IPS-15b (cell line): Measurements from ENCODE around the gene SGCA.

Source experiments
- H3K27me3 ChIP-seq: one replicate; pipeline ENCODE4 v1.6.1; 2013; ENCODE audit warnings: low read length; ENCODE audit not compliant: control insufficient read depth, insufficient read depth
- H3K36me3 ChIP-seq: one replicate; pipeline ENCODE4 v1.6.1; 2013; ENCODE audit warnings: low read length; ENCODE audit not compliant: control insufficient read depth, insufficient read depth
- H3K4me1 ChIP-seq: one replicate; pipeline ENCODE4 v1.6.1; 2013; ENCODE audit warnings: mild to moderate bottlenecking, low read length; ENCODE audit not compliant: control insufficient read depth, insufficient read depth
- H3K4me3 ChIP-seq: one replicate; pipeline ENCODE4 v1.5.1; 2013; ENCODE audit warnings: low read depth, low read length
- H3K9ac ChIP-seq: one replicate; pipeline ENCODE4 v1.6.1; 2013; ENCODE audit warnings: low read depth, mild to moderate bottlenecking, low read length
- H3K9me3 ChIP-seq: one replicate; pipeline ENCODE4 v1.6.1; 2013; ENCODE audit warnings: mild to moderate bottlenecking, low read length; ENCODE audit not compliant: control insufficient read depth, insufficient read depth

SGCA gene

DNA sequence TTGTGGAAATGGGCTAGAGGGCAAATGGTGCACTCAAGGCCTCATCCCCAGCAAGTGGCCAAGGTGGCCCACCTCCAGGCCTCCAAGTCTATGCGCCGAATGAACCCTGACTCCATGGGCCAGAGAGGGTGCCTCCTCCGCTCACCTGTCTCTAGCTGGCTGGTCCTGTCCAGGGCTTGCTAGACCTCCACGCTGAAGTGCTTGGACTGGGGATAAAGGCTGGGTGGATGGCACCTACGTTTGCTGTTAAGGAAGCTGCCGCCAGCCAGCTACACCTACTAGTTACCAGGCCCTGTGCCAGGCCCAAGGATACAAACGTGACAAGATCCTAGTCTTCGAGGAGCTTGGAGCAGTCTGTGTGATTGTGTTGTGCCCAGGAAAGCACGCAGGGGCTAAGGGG, 739 bp upstream of the SGCA start:
- H3K27me3 ChIP-seq = peaks cover 18% of the 10 kb centered on the region
- peaks cover 3% of the 10 kb centered on the region for H3K4me1 ChIP-seq
- no peaks in the 10 kb centered on the region for H3K36me3 ChIP-seq
- H3K9me3 ChIP-seq = no peaks in the 10 kb centered on the region
- no peak overlapping the region for H3K4me3 ChIP-seq
- peak overlapping the region; percentile 24 for H3K9ac ChIP-seq

DNA sequence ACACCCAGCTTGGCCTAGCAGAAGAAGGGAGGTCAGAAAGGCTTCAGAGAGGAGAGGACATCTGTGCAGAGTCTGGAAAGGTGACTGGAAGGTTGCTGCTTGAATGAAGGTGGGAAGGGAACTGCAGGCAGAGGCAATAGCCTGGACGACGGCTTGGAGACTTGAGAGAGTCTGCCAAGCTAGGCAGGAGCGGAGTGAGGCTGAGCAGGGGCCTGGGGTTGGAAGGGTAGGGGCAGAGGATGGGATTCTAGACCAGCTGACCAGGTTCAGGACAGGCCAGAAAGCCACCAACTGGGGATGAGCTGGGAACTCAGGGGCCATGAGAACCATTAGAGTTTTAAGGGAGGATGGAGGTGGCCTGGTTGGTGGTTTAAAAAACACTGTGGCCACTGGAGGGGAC, 339 bp upstream of the SGCA start:
- Histone ChIP-seq H3K9me3 (no peaks in the 10 kb centered on the region), H3K36me3 (no peaks in the 10 kb centered on the region), H3K4me1 (peaks cover 3% of the 10 kb centered on the region), H3K27me3 (peaks cover 18% of the 10 kb centered on the region), H3K9ac (peak overlapping the region; percentile 24), H3K4me3 (no peak overlapping the region)

GRCh38 chr17:50166518-50167181, 845 bp downstream of the SGCA start:
- no peak overlapping the region for H3K9ac ChIP-seq
- H3K27me3 ChIP-seq = peaks cover 15% of the 10 kb centered on the region
- H3K36me3 ChIP-seq = no peaks in the 10 kb centered on the region
- peaks cover 2% of the 10 kb centered on the region for H3K4me1 ChIP-seq
- H3K4me3 ChIP-seq = no peak overlapping the region
- H3K9me3 ChIP-seq = no peaks in the 10 kb centered on the region

GRCh38 chr17:50167371-50167770, 1.6 kb downstream of the SGCA start:
- no peak overlapping the region for H3K9ac ChIP-seq
- H3K4me1 ChIP-seq = no peaks in the 10 kb centered on the region
- no peaks in the 10 kb centered on the region for H3K36me3 ChIP-seq
- H3K27me3 ChIP-seq = peaks cover 9% of the 10 kb centered on the region
- no peak overlapping the region for H3K4me3 ChIP-seq
- no peaks in the 10 kb centered on the region for H3K9me3 ChIP-seq

DNA sequence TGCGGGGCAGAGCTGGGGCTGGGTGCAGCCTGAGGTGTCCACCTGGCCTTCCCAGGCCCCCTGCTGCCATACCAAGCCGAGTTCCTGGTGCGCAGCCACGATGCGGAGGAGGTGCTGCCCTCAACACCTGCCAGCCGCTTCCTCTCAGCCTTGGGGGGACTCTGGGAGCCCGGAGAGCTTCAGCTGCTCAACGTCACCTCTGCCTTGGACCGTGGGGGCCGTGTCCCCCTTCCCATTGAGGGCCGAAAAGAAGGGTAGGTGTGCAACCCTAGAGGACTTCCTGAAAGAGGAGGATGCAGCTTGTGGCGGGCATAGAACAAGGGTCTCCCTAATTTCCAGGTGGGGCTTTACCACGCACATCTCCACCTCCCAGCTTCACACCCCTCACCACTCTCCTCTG, 2.5 kb downstream of the SGCA start:
- no peak overlapping the region for H3K9ac ChIP-seq
- no peaks in the 10 kb centered on the region for H3K9me3 ChIP-seq
- H3K4me1 ChIP-seq = no peaks in the 10 kb centered on the region
- peaks cover 6% of the 10 kb centered on the region for H3K27me3 ChIP-seq
- no peaks in the 10 kb centered on the region for H3K36me3 ChIP-seq
- H3K4me3 ChIP-seq = no peak overlapping the region

DNA sequence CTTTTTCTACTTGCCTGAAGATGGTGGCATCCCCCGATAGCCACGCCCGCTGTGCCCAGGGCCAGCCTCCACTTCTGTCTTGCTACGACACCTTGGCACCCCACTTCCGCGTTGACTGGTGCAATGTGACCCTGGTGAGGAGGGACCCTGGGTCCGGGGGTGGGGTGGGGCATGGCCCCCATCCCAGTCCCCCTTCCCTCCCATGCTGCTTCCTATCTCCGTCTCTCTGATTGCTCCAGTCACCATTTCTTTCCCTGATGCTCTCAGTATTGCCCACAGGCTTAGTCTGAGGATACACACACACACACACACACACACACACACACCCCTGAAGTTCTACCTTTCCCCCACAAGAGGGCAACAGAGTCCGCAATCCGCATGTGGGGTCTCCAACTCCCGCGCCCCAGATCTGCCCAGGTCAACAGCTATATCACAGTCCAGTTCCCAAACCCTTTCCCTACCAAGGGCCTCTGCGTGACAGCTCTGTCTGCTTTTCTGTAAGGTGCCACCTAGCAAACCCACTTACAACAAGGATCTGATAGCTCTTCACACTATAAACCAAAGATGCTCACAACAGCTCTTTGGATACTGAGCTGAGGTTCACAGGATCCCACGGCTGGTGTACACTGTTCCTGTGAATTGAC, 3.4 kb downstream of the SGCA start:
- Histone ChIP-seq H3K4me1 (peaks cover 3% of the 10 kb centered on the region), H3K9me3 (no peaks in the 10 kb centered on the region), H3K27me3 (peaks cover 2% of the 10 kb centered on the region), H3K4me3 (no peak overlapping the region), H3K36me3 (no peaks in the 10 kb centered on the region), H3K9ac (no peak overlapping the region)

- Histone ChIP-seq H3K4me3 (no peak overlapping the region), H3K36me3 (no peaks in the 10 kb centered on the region), H3K9ac (no peak overlapping the region), H3K9me3 (no peaks in the 10 kb centered on the region), H3K27me3 (peaks cover 2% of the 10 kb centered on the region), H3K4me1 (peaks cover 3% of the 10 kb centered on the region)
These were observed 4.2 kb downstream of the SGCA start for GRCh38 chr17:50169881-50170459.

GRCh38 chr17:50170662-50171370, 5.0 kb downstream of the SGCA start:
- Histone ChIP-seq H3K27me3 (no peaks in the 10 kb centered on the region), H3K9me3 (no peaks in the 10 kb centered on the region), H3K9ac (no peak overlapping the region), H3K4me1 (peaks cover 3% of the 10 kb centered on the region), H3K36me3 (no peaks in the 10 kb centered on the region), H3K4me3 (no peak overlapping the region)

DNA sequence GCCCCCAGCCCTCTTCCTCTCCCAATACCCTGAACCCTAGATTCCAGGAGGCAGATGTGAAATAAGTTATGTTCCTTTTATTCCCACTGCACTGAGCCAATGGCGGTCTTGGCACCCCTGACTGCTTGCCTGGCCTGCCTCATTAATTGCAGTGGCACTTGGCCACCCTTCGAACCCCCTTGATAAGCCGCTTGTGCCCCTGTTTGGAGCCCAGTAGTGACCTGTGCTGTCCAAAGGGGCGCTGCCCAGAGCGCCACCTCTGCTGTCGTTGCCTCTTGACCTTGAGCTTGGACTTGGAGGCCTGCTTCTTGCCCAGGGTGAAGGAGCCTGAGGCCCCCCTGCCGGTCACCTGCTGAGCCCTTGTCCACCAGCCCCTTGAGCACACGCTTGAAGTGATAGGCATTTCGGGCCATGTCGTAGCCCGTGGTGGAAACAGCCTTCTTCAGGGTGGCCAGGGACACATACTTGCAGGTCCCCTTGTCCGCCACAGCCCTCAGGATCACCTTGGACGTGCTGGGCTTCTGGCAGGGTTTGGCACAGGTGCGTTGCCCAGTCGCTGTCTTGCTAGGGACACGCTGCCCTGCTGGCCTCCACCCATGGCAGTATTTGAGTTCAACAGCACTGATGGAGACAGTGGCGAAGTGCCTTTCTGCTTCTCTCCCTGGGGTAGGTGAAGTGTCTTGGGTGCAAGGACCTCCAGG, 5.7 kb downstream of the SGCA start:
- peaks cover 3% of the 10 kb centered on the region for H3K4me1 ChIP-seq
- no peaks in the 10 kb centered on the region for H3K27me3 ChIP-seq
- H3K9ac ChIP-seq = no peak overlapping the region

DNA sequence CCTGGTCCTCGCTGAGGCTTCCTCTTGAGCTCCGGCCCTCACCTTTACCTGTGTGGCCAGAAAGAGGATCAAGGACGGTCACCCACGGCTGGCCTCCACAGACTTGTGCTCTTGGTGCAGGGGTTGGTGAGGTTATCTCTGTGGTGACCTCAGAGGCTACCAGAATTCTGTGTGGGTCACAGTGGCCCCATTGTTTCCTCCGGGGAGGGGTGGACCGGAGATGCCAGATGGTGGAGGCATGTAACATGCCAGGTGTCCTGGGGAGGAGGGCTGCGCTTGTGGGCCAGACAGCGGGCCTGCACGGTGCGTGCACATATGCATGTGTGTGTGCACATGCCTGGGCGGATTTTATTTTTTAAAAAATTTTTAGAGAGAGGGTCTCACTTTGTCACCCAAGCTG, 6.3 kb downstream of the SGCA start:
- no peaks in the 10 kb centered on the region for H3K9me3 ChIP-seq
- H3K4me3 ChIP-seq = no peak overlapping the region
- H3K9ac ChIP-seq = no peak overlapping the region
- peaks cover 3% of the 10 kb centered on the region for H3K4me1 ChIP-seq
- no peaks in the 10 kb centered on the region for H3K36me3 ChIP-seq
- no peaks in the 10 kb centered on the region for H3K27me3 ChIP-seq

More for the DNA sequence above, 5.7 kb downstream of the SGCA start:
- Histone ChIP-seq H3K9me3 (no peaks in the 10 kb centered on the region), H3K4me3 (no peak overlapping the region), H3K36me3 (no peaks in the 10 kb centered on the region)

- Histone ChIP-seq H3K4me3 (no peak overlapping the region), H3K9ac (no peak overlapping the region), H3K36me3 (no peaks in the 10 kb centered on the region), H3K4me1 (peaks cover 3% of the 10 kb centered on the region), H3K27me3 (no peaks in the 10 kb centered on the region), H3K9me3 (no peaks in the 10 kb centered on the region)
These were observed 7.1 kb downstream of the SGCA start for GRCh38 chr17:50172936-50173334.
